ENCODE results near the gene TMEM187. TPM values are rescaled to one million over a fixed set of nuclear protein-coding genes. Genes with fewer than 3 reads are reported as not detected.
A peak's percentile ranks its signal among the peaks of the same experiment; 100 is the strongest.

Gene TMEM187
- total and polyA plus RNA-seq, 10 of the 15 experiments (the other 5 are each of a cell fraction or from before 2014, with no cell fraction given): 0.45 to 8.5 (median 4.1) TPM

GRCh38 chrX:153927922-153928760 lies 44.4 kb upstream of the TMEM187 start (continued):
- TF ChIP-seq STAT1 (conservative IDR thresholded peaks at IDR 0.05) (no peak), NR2C1 (IDR thresholded peaks at IDR 0.05) (no peak), NR2F1 (conservative IDR thresholded peaks at IDR 0.05) (no peak), HCFC1 (IDR thresholded peaks at IDR 0.05; ENCODE audit: low read length) (0 out of 2 replicates have a peak, but pooled peaks have one; percentile 29), JUND (IDR thresholded peaks at IDR 0.05; ENCODE audit: low read depth, low read length) (no peak), RB1 (IDR thresholded peaks at IDR 0.05; ENCODE audit: borderline replicate concordance) (peak; percentile 26; the same call in 1 of the 2 replicates), POLR2AphosphoS2 (IDR thresholded peaks at IDR 0.05; ENCODE audit: low read depth, low read length) (peak; percentile 29; the same call in 1 of the 2 replicates), USF2 (IDR thresholded peaks at IDR 0.05; ENCODE audit: borderline replicate concordance, low read depth, low read length) (peak; percentile 62), MEF2A (IDR thresholded peaks at IDR 0.05; ENCODE audit: insufficient read depth, low read depth, low read length) (no peak), E2F8 (IDR thresholded peaks at IDR 0.05; ENCODE audit: low read depth, partially characterized antibody) (no peak), FOXK2 (IDR thresholded peaks at IDR 0.05) (no peak), NBN (IDR thresholded peaks at IDR 0.05) (no peak), MYC (IDR thresholded peaks at IDR 0.05; ENCODE audit: insufficient read depth, insufficient read length, insufficient replicate concordance, low read length, severe bottlenecking) (no peak), CHD4 (IDR thresholded peaks at IDR 0.05) (no peak), BCL3 (IDR thresholded peaks at IDR 0.05; ENCODE audit: borderline replicate concordance, insufficient read depth, low read depth, low read length, poor library complexity, severe bottlenecking) (peak; percentile 25), SRF (IDR thresholded peaks at IDR 0.05; ENCODE audit: low read depth in 2 of 2, low read length in 2 of 2) (peak; percentile 52 to 53; a peak in 2 of 4 replicates), CUX1 (IDR thresholded peaks at IDR 0.05; ENCODE audit: insufficient replicate concordance, low read depth, low read length) (no peak), CBX3 (IDR thresholded peaks at IDR 0.05; ENCODE audit: borderline replicate concordance, low read depth) (no peak), ZZZ3 (IDR thresholded peaks at IDR 0.05; ENCODE audit: control insufficient read depth, insufficient read length, low read depth) (no peak)

Data from GM12878 (cell line).